Measurements from ENCODE around the gene RCOR2. TPM values are rescaled to one million over a fixed set of nuclear protein-coding genes. Genes with fewer than 3 reads are reported as not detected.

The RCOR2 gene
- total RNA-seq, 1 experiment from 2014 or later = 77.4 TPM

GRCh38 chr11:63944987-63945386, 28.0 kb upstream of the RCOR2 start:
- H3K36me3 Mint-ChIP-seq = peaks cover 21% of the 10 kb centered on the region
- H3K4me1 Mint-ChIP-seq = peaks cover 9% of the 10 kb centered on the region; the same call in 1 of the 2 replicates
- ChIA-PET CTCF (interaction anchor here (0.6 to 3.4 kb wide), 10 partner anchors 10 to 108 kb away, joined by 3 to 57 read pairs (median 14); partner anchors contain the start of genes MARK2 and RCOR2), POLR2A (interaction anchor here (2.8 kb wide), 1 partner anchor 26 kb away, joined by 24 read pairs; the partner anchor contains the start of gene RCOR2)
- no peak for ATAC-seq
- H3K27ac Mint-ChIP-seq = no peak overlapping the region
- H3K4me3 Mint-ChIP-seq = no peak overlapping the region
- H3K27me3 Mint-ChIP-seq (ENCODE audit: low read depth) = no peaks in the 10 kb centered on the region
- no peak for TF ChIP-seq HMGA2 (CRISPR knock-in tag; IDR thresholded peaks at IDR 0.05)
- TF ChIP-seq TEAD1 (CRISPR knock-in tag; IDR thresholded peaks at IDR 0.05) = no peak
- no peak for TF ChIP-seq GTF2I (CRISPR knock-in tag; conservative IDR thresholded peaks at IDR 0.05)
- no peak for TF ChIP-seq E2F5 (CRISPR knock-in tag; IDR thresholded peaks at IDR 0.05)
- no peak for TF ChIP-seq RORB (CRISPR knock-in tag; IDR thresholded peaks at IDR 0.05)
- TF ChIP-seq JUN (CRISPR knock-in tag; IDR thresholded peaks at IDR 0.05) = no peak
- TF ChIP-seq TP53 (CRISPR knock-in tag; IDR thresholded peaks at IDR 0.05) = no peak
- TF ChIP-seq ZNF232 (CRISPR knock-in tag; IDR thresholded peaks at IDR 0.05) = no peak
- TF ChIP-seq ATF2 (CRISPR knock-in tag; IDR thresholded peaks at IDR 0.05; ENCODE audit: borderline replicate concordance, low read depth) = no peak
- no peak for TF ChIP-seq RELA (CRISPR knock-in tag; IDR thresholded peaks at IDR 0.05; ENCODE audit: borderline replicate concordance)
- TF ChIP-seq ZNF219 (CRISPR knock-in tag; IDR thresholded peaks at IDR 0.05; ENCODE audit: borderline replicate concordance) = no peak
- TF ChIP-seq AR (CRISPR knock-in tag; IDR thresholded peaks at IDR 0.05) = no peak
- TF ChIP-seq CTCF (IDR thresholded peaks at IDR 0.05) = no peak
- no peak for TF ChIP-seq TCF7 (CRISPR knock-in tag; IDR thresholded peaks at IDR 0.05; ENCODE audit: low read depth)
- no peak for TF ChIP-seq OVOL2 (CRISPR knock-in tag; IDR thresholded peaks at IDR 0.05; ENCODE audit: borderline replicate concordance)
- DNase-seq (ENCODE audit: low spot score) = no peak
- H3K9me3 Mint-ChIP-seq = no peaks in the 10 kb centered on the region

GRCh38 chr11:63942803-63943202, 25.8 kb upstream of the RCOR2 start:
- DNase-seq (ENCODE audit: low spot score) (no peak), ATAC-seq (no peak)
- CTCF ChIA-PET = interaction anchor here (0.6 to 1.7 kb wide), 2 partner anchors 8 to 55 kb away, joined by 3 to 5 read pairs; no protein-coding TSS in a partner anchor
- H3K27ac Mint-ChIP-seq = no peak overlapping the region
- H3K4me3 Mint-ChIP-seq = no peak overlapping the region
- H3K36me3 Mint-ChIP-seq = peaks cover 12% of the 10 kb centered on the region
- H3K4me1 Mint-ChIP-seq = peaks cover 15% of the 10 kb centered on the region
- no peaks in the 10 kb centered on the region for H3K9me3 Mint-ChIP-seq
- no peaks in the 10 kb centered on the region; the same call in 1 of the 2 replicates for H3K27me3 Mint-ChIP-seq (ENCODE audit: low read depth)
- POLR2A ChIA-PET = no interaction called here
- TF ChIP-seq JUN (CRISPR knock-in tag; IDR thresholded peaks at IDR 0.05) (no peak), STAT6 (CRISPR knock-in tag; conservative IDR thresholded peaks at IDR 0.05; ENCODE audit: low read depth) (no peak), CREB1 (CRISPR knock-in tag; IDR thresholded peaks at IDR 0.05) (no peak), NFYB (CRISPR knock-in tag; conservative IDR thresholded peaks at IDR 0.05; ENCODE audit: low read depth) (no peak), TEAD4 (CRISPR knock-in tag; IDR thresholded peaks at IDR 0.05) (no peak), HMGA2 (CRISPR knock-in tag; IDR thresholded peaks at IDR 0.05) (no peak), ZMAT4 (CRISPR knock-in tag; IDR thresholded peaks at IDR 0.05) (no peak), ZNF532 (CRISPR knock-in tag; IDR thresholded peaks at IDR 0.05; ENCODE audit: borderline replicate concordance) (no peak), SOX15 (CRISPR knock-in tag; IDR thresholded peaks at IDR 0.05) (no peak)
